Activated CD4-positive, alpha-beta T cell treated with anti-CD3 and anti-CD28 coated beads, Interleukin-2, amount 50 U/mL, for 1 hour (primary cell): Measurements from ENCODE around the gene TRAK1.

ENCODE experiments used
- DNase-seq: peaks from one replicate; pipeline ENCODE4 v3.0.0-alpha.2; 2020

The TRAK1 gene

DNA sequence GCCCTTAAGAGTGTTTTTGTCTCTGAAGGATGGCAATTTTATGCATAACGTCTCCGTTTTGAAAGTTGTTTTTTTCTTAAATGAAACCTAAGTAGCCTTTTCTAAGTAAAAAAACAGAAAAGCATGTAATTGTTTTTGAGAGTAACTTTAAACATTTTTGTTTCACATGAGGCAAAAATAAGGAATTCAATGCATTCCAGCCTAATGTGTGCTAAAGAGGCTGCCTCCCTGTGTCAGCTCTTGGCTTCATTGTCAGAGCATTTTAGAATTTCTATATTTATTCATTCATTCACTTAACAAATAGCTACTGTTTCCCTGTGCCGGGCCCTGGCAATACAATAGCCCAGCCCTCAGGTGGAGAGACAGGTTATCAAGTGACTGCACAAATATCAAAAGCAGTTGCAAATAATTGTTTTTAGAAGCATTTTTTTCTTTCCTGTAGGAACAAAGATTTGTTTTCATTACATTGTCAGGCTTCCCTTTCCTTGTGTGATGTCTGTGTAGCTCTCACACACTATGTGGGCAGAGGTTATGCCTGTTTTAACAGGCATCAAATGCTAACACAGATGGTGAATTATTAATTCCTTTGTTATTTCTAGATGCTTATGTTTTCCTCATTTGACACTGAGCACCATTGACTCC, 93.0 kb downstream of the TRAK1 start:
- DNase-seq: no peak

GRCh38 chr3:42184651-42185443, 93.7 kb downstream of the TRAK1 start:
- DNase-seq: no peak

- no peak for DNase-seq
Measured at GRCh38 chr3:42187936-42188335, 96.8 kb downstream of the TRAK1 start.

- no peak for DNase-seq
Measured at GRCh38 chr3:42188376-42188775, 97.2 kb downstream of the TRAK1 start.

DNA sequence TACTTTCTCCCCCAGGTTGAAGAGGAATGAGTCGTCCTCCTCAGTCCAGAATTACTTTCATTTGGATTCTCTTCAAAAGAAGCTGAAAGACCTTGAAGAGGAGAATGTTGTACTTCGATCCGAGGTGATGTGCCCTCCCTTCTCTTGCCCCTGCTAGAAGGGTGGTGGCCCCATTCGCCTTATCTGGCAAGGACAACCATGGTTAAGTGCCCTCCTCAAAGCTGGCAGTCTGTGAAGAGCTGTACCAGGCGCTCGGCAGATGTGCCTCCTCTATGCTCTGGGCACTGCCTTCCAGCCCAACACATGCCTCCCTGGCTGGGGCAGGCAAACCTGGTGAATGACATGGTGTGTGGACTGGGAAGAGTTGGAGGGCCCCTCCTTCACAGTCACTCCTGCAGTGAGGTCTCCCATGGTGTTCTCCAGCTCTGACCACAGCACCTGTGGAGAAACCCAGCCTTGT, 97.9 kb downstream of the TRAK1 start:
- no peak for DNase-seq

DNA sequence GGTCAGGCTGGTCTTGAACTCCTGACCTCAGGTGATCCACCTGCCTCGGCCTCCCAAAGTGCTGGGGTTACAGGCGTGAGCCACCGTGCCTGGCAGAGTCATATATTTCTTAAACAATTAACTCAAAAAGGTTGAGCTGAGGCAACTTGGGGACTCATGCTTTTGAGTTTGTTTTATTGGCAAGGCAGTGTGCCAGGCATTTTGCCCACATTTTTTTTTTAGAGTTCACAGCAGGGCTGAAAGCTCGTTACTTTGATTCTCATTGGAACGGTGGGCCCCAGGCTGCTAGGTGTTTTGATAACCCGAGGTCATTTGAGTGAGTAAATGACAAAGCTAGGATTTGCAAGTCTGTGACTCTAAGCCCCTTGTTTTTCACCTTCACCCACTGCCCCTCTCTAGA, 98.6 kb downstream of the TRAK1 start:
- no peak for DNase-seq

GRCh38 chr3:42190701-42191442, 99.7 kb downstream of the TRAK1 start:
- peak; percentile 67 for DNase-seq

DNA sequence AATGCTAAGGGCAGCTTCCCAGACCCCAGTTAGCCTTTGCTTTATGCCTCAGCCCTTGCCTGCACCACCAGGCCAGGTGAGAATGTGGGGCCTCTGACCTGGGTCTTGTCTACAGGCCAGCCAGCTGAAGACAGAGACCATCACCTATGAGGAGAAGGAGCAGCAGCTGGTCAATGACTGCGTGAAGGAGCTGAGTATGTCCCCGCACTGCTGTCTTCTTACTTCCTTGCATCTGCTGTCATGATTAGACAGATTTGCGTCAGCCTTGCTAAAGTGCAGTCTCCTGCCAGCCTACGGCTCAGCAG, 100.2 kb downstream of the TRAK1 start:
- DNase-seq: no peak

DNA sequence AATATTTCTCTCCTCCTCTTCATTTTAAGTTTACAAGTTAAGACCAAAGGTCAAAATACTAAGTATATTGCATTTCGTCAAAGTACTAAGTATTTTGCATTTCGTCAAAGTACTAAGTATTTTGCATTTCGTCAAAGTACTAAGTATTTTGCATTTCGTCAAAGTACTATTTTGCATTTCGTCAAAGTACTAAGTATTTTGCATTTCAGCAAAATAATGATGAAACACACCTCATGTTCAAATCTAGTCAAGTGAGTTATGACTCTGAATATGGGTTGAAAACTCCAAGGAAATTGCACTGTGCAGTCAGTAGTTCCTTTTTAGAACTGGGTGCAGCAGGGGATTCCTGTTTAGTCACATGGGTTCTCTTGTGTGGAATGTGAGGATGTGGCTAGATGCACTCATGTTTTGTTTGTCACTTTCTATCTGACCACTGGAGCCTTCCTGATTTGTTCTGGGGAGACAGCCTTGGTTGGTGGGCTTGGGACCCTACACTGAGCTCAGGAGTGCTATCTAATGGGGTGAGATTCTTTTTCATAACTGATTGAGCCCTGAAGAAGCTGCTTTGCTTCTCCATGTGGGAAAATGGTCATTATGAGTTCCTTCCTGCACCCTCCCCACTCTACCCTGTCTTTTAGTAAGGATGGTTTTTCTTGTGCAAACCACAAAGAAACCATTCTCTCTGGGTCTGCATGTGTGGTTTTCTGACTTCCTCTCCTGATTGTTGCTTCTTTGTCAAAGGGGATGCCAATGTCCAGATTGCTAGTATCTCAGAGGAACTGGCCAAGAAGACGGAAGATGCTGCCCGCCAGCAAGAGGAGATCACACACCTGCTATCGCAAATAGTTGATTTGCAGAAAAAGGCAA, 101.4 kb downstream of the TRAK1 start:
- no peak for DNase-seq

GRCh38 chr3:42194943-42195510, 103.9 kb downstream of the TRAK1 start:
- no peak for DNase-seq

- DNase-seq: no peak
Measured at GRCh38 chr3:42195879-42196330, 104.7 kb downstream of the TRAK1 start.

GRCh38 chr3:42198709-42199108, 107.6 kb downstream of the TRAK1 start:
- DNase-seq: no peak

DNA sequence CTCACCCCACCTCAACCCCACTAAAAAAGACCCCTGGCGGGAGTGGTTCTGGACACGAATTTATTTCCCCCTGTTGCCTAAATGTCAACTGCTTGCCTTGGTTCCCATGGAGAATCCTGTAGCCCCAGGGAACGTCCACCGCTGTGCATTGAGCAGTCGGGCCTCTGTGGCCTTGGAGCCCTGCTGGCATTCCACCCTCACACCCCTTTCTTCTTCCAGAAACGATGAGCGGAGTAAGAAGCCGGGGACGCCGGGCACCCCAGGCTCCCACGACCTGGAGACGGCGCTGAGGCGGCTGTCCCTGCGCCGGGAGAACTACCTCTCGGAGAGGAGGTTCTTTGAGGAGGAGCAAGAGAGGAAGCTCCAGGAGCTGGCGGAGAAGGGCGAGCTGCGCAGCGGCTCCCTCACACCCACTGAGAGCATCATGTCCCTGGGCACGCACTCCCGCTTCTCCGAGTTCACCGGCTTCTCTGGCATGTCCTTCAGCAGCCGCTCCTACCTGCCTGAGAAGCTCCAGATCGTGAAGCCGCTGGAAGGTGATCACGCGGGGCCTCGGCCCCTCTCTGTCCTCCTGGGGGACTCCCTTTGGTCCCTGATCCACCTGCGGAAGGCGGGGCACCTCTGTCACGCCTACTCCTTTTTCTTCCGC, 111.2 kb downstream of the TRAK1 start:
- no peak for DNase-seq

- no peak for DNase-seq
Measured at GRCh38 chr3:42204867-42205599, 113.9 kb downstream of the TRAK1 start.

GRCh38 chr3:42205800-42206514, 114.8 kb downstream of the TRAK1 start:
- DNase-seq: no peak

DNA sequence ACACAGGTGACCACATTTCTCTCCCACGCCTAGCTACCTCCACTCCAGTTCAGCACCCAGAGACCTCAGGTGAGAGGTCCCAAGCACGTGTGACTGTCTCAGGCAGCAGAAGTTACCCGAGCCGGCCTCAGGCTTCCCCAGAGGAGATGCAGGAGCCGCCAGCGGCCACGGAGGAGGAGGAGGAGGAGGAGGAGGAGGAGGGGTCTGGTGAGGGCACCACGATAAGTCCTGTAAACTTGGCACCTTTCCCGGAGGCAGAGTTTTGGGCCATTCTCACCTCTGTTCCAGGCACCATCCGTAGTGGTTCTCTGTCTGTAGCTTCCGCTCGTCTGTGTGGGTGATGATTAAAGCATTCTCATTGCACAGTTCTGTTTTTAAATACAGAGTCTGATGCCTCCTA, 118.8 kb downstream of the TRAK1 start:
- DNase-seq: no peak

- no peak for DNase-seq
Measured at GRCh38 chr3:42210726-42211125, 119.6 kb downstream of the TRAK1 start.

DNA sequence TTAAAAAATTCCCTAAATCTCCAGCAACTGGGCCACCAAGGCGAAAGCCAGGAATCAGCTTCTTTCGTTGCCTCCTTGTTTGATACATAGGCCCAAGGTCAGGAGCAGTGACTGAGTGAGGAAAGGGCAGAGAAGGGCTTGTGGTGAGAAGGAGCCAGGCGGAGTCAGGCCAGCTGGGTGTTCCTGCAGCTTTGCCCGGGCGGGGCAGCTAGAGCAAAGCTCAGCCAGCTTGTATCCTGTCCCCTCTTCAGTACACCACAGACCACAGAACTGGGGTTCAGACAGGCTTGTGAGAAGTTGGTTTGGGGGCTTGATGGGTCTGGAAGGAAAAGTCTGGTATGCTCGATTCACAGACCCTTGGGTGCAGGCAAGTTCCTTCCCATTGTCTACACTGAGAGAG, 122.3 kb downstream of the TRAK1 start:
- no peak for DNase-seq

- DNase-seq: no peak
Measured at GRCh38 chr3:42214064-42214463, 122.9 kb downstream of the TRAK1 start.

GRCh38 chr3:42214565-42215283, 123.6 kb downstream of the TRAK1 start:
- no peak for DNase-seq
